Endothelial cell of umbilical vein (primary cell): Measurements from ENCODE around the gene CDC42EP5. TPM values are rescaled to one million over a fixed set of nuclear protein-coding genes. Genes with fewer than 3 reads are reported as not detected.

ENCODE experiments used
- BruUV-seq: library from RNA; stranded (reverse); fragments of 400-500 nt; replicated peaks from 2 replicates; lab custom pipeline; 2021; lab: Mats Ljungman, UMichigan
- CTCF ChIA-PET: fragments of 300-600, 350-600 bp; sonication (Branson Sonifier 250); formaldehyde crosslinking; loops from one replicate; lab custom pipeline; 2021; ENCODE audit warnings: antibody characterized with exemption, inconsistent platforms; lab: Charles Lee
- POLR2A ChIA-PET: fragments of 300-600, 350-600 bp; sonication (Branson Sonifier 250); formaldehyde crosslinking; loops from one replicate; lab custom pipeline; 2021; ENCODE audit warnings: antibody characterized with exemption, inconsistent platforms; lab: Charles Lee
- DNase-seq: peaks from one replicate; pipeline ENCODE4 v3.0.0-alpha.2; 2011; ENCODE audit warnings: low read depth, low spot score
- FAIRE-seq: peaks from 2 replicates; lab custom pipeline; 2011; peaks lifted over from hg19 to GRCh38; lab: Jason Lieb, UNC
- H2AFZ ChIP-seq: 2 replicates; pipeline ENCODE4 v1.6.0; 2012; ENCODE audit warnings: low read depth, low read length, control low read depth, inconsistent platforms
- H3K27ac ChIP-seq: 2 replicates; pipeline ENCODE4 v1.5.1; 2011; ENCODE audit warnings: low read depth, mild to moderate bottlenecking, control low read depth, low read length, moderate library complexity; ENCODE audit not compliant: insufficient read depth
- H3K27me3 ChIP-seq, 2 experiments: 2 replicates each; pipeline versions ENCODE4 v1.6.0 to v1.6.1; 2011; ENCODE audit warnings: low read length in 2 of 2, mixed read lengths in 1 of 2; ENCODE audit not compliant: control insufficient read depth in 2 of 2, insufficient read depth in 2 of 2
- H3K36me3 ChIP-seq, 2 experiments: 2 replicates in 1 of 2; 3 replicates in 1 of 2; pipeline ENCODE4 v1.5.1; 2011; ENCODE audit warnings: low read length in 2 of 2, mild to moderate bottlenecking in 1 of 2, moderate library complexity in 1 of 2; ENCODE audit not compliant: control insufficient read depth in 2 of 2, insufficient read depth in 2 of 2; ENCODE audit errors: extremely low read depth in 1 of 2
- H3K4me1 ChIP-seq: 3 replicates; pipeline ENCODE4 v1.5.1; 2011; ENCODE audit warnings: mild to moderate bottlenecking, low read length; ENCODE audit not compliant: control insufficient read depth, insufficient read depth; ENCODE audit errors: extremely low read depth
- H3K4me2 ChIP-seq: 2 replicates; pipeline ENCODE4 v1.6.1; 2011; ENCODE audit warnings: low read length, control low read depth, mixed read lengths; ENCODE audit not compliant: insufficient read depth
- H3K4me3 ChIP-seq, 3 experiments: fragments of 200-600 bp in 1 of 3; sonication (generic), shearing (Covaris generic) in 1 of 3; replicated peaks in 1 of 3; 2 replicates each; pipeline ENCODE4 v1.5.1; 2011 to 2016; ENCODE audit warnings: control low read depth in 3 of 3, low read length in 3 of 3, mild to moderate bottlenecking in 2 of 3, inconsistent platforms in 1 of 3, low read depth in 1 of 3, moderate library complexity in 1 of 3; ENCODE audit not compliant: insufficient read depth in 1 of 3
- H3K79me2 ChIP-seq: 2 replicates; pipeline ENCODE4 v1.6.0; 2012; ENCODE audit warnings: low read length, inconsistent platforms; ENCODE audit not compliant: control insufficient read depth, insufficient read depth
- H3K9ac ChIP-seq: replicated peaks from 2 replicates; pipeline ENCODE3; 2011; ENCODE audit warnings: low read length, control low read depth; ENCODE audit not compliant: insufficient read depth; ENCODE audit errors: extremely low read depth
- H3K9me1 ChIP-seq: replicated peaks from 3 replicates; pipeline ENCODE4 v1.6.0; 2011; ENCODE audit warnings: mild to moderate bottlenecking, low read length; ENCODE audit not compliant: control insufficient read depth, insufficient read depth; ENCODE audit errors: extremely low read depth
- H3K9me3 ChIP-seq: replicated peaks from 2 replicates; pipeline ENCODE4 v1.5.1; 2012; ENCODE audit warnings: low read length, inconsistent platforms; ENCODE audit not compliant: control insufficient read depth, insufficient read depth
- H4K20me1 ChIP-seq: replicated peaks from 2 replicates; pipeline ENCODE3; 2011; ENCODE audit warnings: mild to moderate bottlenecking, low read length; ENCODE audit not compliant: control insufficient read depth, insufficient read depth; ENCODE audit errors: extremely low read depth
- EZH2 ChIP-seq: IDR thresholded peaks from 2 replicates; pipeline ENCODE4 v1.6.1; 2012; ENCODE audit warnings: borderline replicate concordance, low read depth, mild to moderate bottlenecking, moderate library complexity, low read length, inconsistent platforms; ENCODE audit not compliant: severe bottlenecking
- GATA2 ChIP-seq: IDR thresholded peaks from 2 replicates; pipeline ENCODE4 v1.7.0; 2011; ENCODE audit warnings: low read depth, mild to moderate bottlenecking, moderate library complexity, mixed read lengths, low read length; ENCODE audit not compliant: insufficient read length, insufficient read depth
- JUN ChIP-seq: IDR thresholded peaks from 2 replicates; pipeline ENCODE4 v1.6.1; 2011; ENCODE audit warnings: borderline replicate concordance, low read depth; ENCODE audit not compliant: insufficient read length, insufficient read depth
- MYC ChIP-seq: IDR thresholded peaks from one replicate; pipeline ENCODE4 v1.6.1; 2011; ENCODE audit warnings: mild to moderate bottlenecking, low read depth, low read length
- dilution Hi-C: fragments of 300-500 bp; cut with MboI; formaldehyde crosslinking; loops from one replicate; pipeline ENCODE4 v1.15.0; 2019; ENCODE audit warnings: low sequenced_read_pairs; ENCODE audit not compliant: extremely low pct_ligation_motif_present
- intact Hi-C: fragments of 100-400 bp; cut with micrococcal nuclease; formaldehyde crosslinking; loops from one replicate; pipeline ENCODE4 v1.10.0; 2022
- polyA plus RNA-seq, 4 experiments: library from polyadenylated mRNA; depleted of rRNA in 3 of 4; stranded (reverse) in 3 of 4; unstranded in 1 of 4; fragments of >200 nt; gene quantifications; 2 replicates each; pipeline versions ENCODE4 v1.2.1 to v1.2.3, GENCODE V29; 2011 to 2012; ENCODE audit warnings: missing spikeins in 1 of 4
- total RNA-seq: library from RNA; stranded (reverse); gene quantifications from 2 replicates; pipeline ENCODE4 v1.2.3, GENCODE V29; 2021
- TF ChIP-seq, protein P1 (sequence below), 2 donors: IDR thresholded peaks; 1 replicate in 1 of 2; 2 replicates in 1 of 2; pipeline ENCODE4 v1.5.1; 2011; ENCODE audit warnings: low read length in 2 of 2, mild to moderate bottlenecking in 2 of 2, moderate library complexity in 2 of 2, control low read depth in 1 of 2, inconsistent platforms in 1 of 2, low read depth in 1 of 2; ENCODE audit not compliant: insufficient read depth in 1 of 2; ENCODE audit errors: extremely low read depth in 1 of 2
- TF ChIP-seq, protein P2 (sequence below): IDR thresholded peaks from 2 replicates; pipeline ENCODE4 v1.6.1; 2011; ENCODE audit not compliant: insufficient read depth, insufficient read length

The CDC42EP5 gene
- total and polyA plus RNA-seq, 2 donors (not counting 3 experiments of a cell fraction or from before 2014, with no cell fraction given): 37.3 to 85.5 TPM

DNA sequence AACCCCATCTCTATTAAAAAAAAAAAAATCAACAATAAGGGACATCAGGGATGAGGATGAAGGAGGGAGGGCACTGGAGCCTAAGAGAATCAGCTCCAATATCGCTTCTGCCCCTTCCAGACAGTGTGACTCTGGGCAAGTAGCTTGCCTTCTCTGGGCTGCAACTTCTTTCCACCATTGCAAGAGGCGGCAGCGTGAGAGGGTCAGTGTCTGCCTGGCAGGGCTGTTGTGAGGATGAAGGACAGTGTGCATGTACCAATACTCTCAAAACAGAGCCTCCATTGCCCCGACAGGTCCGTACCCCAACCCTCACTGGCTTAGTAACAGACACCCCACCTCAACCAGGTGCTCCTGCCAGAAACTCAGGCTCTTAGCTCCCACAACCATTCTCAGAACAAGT lies 39.4 kb downstream of the CDC42EP5 start:
- H3K79me2 ChIP-seq: no peaks in the 10 kb centered on the region
- DNase-seq (no peak), FAIRE-seq (no peak)
- no peaks in the 10 kb centered on the region for H3K4me1 ChIP-seq
- ChIA-PET CTCF (interaction anchor here (1.1 kb wide), 1 partner anchor 14 kb away, joined by 5 read pairs; the partner anchor contains the start of gene LENG8), POLR2A (no interaction called here)
- BruUV-seq: no TSS peak
- H3K27ac ChIP-seq: no peak overlapping the region
- no peaks in the 10 kb centered on the region for H3K9me3 ChIP-seq
- peaks cover 0 to 2% of the 10 kb centered on the region in 2 experiments for H3K27me3 ChIP-seq
- H3K9ac ChIP-seq: no peak overlapping the region
- intact Hi-C loops: no loop called here
- TF ChIP-seq, protein P1, sequence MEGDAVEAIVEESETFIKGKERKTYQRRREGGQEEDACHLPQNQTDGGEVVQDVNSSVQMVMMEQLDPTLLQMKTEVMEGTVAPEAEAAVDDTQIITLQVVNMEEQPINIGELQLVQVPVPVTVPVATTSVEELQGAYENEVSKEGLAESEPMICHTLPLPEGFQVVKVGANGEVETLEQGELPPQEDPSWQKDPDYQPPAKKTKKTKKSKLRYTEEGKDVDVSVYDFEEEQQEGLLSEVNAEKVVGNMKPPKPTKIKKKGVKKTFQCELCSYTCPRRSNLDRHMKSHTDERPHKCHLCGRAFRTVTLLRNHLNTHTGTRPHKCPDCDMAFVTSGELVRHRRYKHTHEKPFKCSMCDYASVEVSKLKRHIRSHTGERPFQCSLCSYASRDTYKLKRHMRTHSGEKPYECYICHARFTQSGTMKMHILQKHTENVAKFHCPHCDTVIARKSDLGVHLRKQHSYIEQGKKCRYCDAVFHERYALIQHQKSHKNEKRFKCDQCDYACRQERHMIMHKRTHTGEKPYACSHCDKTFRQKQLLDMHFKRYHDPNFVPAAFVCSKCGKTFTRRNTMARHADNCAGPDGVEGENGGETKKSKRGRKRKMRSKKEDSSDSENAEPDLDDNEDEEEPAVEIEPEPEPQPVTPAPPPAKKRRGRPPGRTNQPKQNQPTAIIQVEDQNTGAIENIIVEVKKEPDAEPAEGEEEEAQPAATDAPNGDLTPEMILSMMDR (IDR thresholded peaks at IDR 0.05; ENCODE audit: extremely low read depth in 1 of 2, insufficient read depth in 1 of 2, low read depth in 1 of 2, low read length in 2 of 2): no peak
- no peak for TF ChIP-seq EZH2
- no peak for TF ChIP-seq GATA2
- no peak for TF ChIP-seq JUN
- TF ChIP-seq, protein P2, sequence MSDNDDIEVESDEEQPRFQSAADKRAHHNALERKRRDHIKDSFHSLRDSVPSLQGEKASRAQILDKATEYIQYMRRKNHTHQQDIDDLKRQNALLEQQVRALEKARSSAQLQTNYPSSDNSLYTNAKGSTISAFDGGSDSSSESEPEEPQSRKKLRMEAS: no peak
- TF ChIP-seq MYC: no peak
- dilution Hi-C loops: no loop called here
- H3K4me2 ChIP-seq: no peak overlapping the region
- H3K4me3 ChIP-seq: no peak overlapping the region
- H3K9me1 ChIP-seq: no peaks in the 10 kb centered on the region
- no peaks in the 10 kb centered on the region for H4K20me1 ChIP-seq
- no peak overlapping the region for H2AFZ ChIP-seq
- no peaks in the 10 kb centered on the region for H3K36me3 ChIP-seq
